HL-60 (cell line): ENCODE data around the gene SYT7.

Experiments used
- DNase-seq, 2 experiments: peaks; one replicate each; pipeline ENCODE4 v3.0.0-alpha.2; 2010 to 2020; ENCODE audit warnings: low read depth in 1 of 2, low spot score in 1 of 2
- H3K27ac ChIP-seq: fragments of 250-450 bp; sonication (Bioruptor Pico); replicated peaks from 2 replicates; pipeline ENCODE4 v1.5.1; 2020; ENCODE audit warnings: mild to moderate bottlenecking, moderate library complexity
- H3K27me3 ChIP-seq: fragments of 250-450 bp; sonication (Bioruptor Pico); 2 replicates; pipeline ENCODE4 v1.5.1; 2021; ENCODE audit warnings: mild to moderate bottlenecking, moderate library complexity; ENCODE audit not compliant: insufficient read depth, poor library complexity, severe bottlenecking
- H3K4me3 ChIP-seq: replicated peaks from 2 replicates; pipeline ENCODE4 v1.5.1; 2011; ENCODE audit warnings: mild to moderate bottlenecking, control low read depth, low read length; ENCODE audit not compliant: insufficient read depth
- GABPA ChIP-seq: IDR thresholded peaks from 2 replicates; pipeline ENCODE4 v1.6.1; 2012; ENCODE audit warnings: low read depth
- POLR2AphosphoS5 ChIP-seq: IDR thresholded peaks from 2 replicates; pipeline ENCODE4 v1.6.1; 2012; ENCODE audit warnings: low read depth
- SPI1 ChIP-seq: IDR thresholded peaks from 2 replicates; pipeline ENCODE4 v1.6.1; 2012; ENCODE audit warnings: low read depth, mild to moderate bottlenecking, borderline replicate concordance
- TF ChIP-seq, protein P1 (sequence below): IDR thresholded peaks from one replicate; pipeline ENCODE4 v1.5.1; 2011; ENCODE audit warnings: low read length, control low read depth, inconsistent platforms; ENCODE audit not compliant: insufficient read depth
- TF ChIP-seq, protein P2 (sequence below): IDR thresholded peaks from 2 replicates; pipeline ENCODE4 v1.6.1; 2012; ENCODE audit warnings: low read depth; ENCODE audit not compliant: insufficient replicate concordance

Gene SYT7

DNA sequence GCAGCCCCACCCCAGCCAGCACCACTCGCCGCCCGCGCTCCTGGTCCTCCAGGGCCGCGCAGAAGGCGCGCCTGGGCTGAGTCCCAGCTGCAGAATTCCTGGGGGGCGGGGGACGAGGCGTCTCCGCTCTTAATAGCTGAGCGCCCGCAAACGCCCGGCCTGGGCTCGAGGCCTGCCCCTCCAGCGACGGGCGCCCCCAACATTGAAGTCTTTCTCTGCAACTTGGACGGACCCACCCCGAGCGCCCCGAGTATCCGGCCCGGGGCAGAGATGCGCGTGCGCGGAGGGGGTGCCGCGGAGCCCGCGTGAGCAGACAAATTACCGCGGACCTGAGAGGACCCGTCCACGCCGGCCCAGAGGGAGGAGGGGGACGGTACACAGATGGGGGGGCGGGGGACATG, 6.7 kb upstream of the SYT7 start:
- Histone ChIP-seq H3K27me3 (peaks cover 38% of the 10 kb centered on the region), H3K27ac (no peak overlapping the region), H3K4me3 (no peak overlapping the region)
- no peak for DNase-seq
- no peak for TF ChIP-seq GABPA
- no peak for TF ChIP-seq POLR2AphosphoS5
- TF ChIP-seq, protein P1, sequence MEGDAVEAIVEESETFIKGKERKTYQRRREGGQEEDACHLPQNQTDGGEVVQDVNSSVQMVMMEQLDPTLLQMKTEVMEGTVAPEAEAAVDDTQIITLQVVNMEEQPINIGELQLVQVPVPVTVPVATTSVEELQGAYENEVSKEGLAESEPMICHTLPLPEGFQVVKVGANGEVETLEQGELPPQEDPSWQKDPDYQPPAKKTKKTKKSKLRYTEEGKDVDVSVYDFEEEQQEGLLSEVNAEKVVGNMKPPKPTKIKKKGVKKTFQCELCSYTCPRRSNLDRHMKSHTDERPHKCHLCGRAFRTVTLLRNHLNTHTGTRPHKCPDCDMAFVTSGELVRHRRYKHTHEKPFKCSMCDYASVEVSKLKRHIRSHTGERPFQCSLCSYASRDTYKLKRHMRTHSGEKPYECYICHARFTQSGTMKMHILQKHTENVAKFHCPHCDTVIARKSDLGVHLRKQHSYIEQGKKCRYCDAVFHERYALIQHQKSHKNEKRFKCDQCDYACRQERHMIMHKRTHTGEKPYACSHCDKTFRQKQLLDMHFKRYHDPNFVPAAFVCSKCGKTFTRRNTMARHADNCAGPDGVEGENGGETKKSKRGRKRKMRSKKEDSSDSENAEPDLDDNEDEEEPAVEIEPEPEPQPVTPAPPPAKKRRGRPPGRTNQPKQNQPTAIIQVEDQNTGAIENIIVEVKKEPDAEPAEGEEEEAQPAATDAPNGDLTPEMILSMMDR = no peak
- TF ChIP-seq, protein P2, sequence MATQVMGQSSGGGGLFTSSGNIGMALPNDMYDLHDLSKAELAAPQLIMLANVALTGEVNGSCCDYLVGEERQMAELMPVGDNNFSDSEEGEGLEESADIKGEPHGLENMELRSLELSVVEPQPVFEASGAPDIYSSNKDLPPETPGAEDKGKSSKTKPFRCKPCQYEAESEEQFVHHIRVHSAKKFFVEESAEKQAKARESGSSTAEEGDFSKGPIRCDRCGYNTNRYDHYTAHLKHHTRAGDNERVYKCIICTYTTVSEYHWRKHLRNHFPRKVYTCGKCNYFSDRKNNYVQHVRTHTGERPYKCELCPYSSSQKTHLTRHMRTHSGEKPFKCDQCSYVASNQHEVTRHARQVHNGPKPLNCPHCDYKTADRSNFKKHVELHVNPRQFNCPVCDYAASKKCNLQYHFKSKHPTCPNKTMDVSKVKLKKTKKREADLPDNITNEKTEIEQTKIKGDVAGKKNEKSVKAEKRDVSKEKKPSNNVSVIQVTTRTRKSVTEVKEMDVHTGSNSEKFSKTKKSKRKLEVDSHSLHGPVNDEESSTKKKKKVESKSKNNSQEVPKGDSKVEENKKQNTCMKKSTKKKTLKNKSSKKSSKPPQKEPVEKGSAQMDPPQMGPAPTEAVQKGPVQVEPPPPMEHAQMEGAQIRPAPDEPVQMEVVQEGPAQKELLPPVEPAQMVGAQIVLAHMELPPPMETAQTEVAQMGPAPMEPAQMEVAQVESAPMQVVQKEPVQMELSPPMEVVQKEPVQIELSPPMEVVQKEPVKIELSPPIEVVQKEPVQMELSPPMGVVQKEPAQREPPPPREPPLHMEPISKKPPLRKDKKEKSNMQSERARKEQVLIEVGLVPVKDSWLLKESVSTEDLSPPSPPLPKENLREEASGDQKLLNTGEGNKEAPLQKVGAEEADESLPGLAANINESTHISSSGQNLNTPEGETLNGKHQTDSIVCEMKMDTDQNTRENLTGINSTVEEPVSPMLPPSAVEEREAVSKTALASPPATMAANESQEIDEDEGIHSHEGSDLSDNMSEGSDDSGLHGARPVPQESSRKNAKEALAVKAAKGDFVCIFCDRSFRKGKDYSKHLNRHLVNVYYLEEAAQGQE = no peak
- no peak for TF ChIP-seq SPI1

DNA sequence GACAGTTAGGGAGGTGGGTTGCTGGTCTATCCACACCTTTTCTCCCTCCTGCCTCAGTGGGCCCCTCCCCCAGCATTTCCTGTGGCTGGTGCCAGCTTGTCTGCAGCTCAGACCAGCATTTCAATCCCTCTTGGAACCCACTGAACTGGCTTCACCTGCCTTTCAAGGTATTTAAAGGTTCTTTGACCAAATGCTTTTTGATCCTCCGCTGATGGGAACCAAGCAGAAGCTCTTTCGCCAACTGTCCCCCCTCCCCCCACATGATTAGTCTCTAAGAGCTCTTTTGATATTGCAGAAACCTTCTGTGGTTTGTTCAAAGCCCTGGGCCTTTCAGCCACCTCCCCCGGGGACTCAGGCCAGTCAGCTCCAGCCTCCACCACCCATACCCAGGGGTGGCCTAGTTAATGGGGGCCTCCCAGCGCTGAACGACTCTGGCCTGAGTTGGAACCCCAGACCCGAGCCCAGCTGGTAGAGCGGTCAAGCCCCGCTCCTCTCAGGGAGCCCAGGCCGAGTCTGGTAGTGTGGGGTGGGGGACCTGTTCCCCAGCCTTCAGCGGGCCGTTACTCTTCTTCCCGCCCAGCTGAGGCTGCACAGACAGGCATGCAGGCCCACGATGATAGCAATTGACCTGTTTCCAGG, 6.0 kb upstream of the SYT7 start:
- Histone ChIP-seq H3K27ac (no peak overlapping the region), H3K27me3 (peaks cover 42% of the 10 kb centered on the region), H3K4me3 (no peak overlapping the region)
- TF ChIP-seq POLR2AphosphoS5 = no peak
- no peak for DNase-seq

DNA sequence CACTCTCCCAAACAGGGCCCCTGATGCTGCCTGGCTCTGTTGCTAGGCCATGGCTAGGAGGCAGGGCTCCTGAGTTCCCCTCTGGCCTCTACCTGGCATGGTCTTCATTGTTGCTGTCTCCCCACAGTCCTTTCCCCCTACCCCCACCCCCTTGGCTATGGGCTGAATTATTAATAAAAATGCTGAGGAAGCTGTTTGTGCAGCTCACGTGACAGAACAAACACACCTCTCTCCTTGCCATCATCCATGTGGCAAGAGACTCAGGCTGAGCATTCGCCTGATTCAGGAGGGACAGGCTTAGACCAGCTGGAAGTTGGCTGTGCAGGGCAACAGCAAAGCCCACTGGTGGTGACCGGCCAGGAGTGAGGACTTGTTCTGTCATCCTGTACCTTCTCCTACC, 4.2 kb upstream of the SYT7 start:
- DNase-seq = no peak
- H3K27me3 ChIP-seq = peaks cover 43% of the 10 kb centered on the region
- H3K27ac ChIP-seq = no peak overlapping the region
- no peak overlapping the region for H3K4me3 ChIP-seq
- TF ChIP-seq GABPA = no peak
- no peak for TF ChIP-seq SPI1
- no peak for TF ChIP-seq POLR2AphosphoS5
- TF ChIP-seq, protein P2 = no peak
- TF ChIP-seq, protein P1 = no peak

DNA sequence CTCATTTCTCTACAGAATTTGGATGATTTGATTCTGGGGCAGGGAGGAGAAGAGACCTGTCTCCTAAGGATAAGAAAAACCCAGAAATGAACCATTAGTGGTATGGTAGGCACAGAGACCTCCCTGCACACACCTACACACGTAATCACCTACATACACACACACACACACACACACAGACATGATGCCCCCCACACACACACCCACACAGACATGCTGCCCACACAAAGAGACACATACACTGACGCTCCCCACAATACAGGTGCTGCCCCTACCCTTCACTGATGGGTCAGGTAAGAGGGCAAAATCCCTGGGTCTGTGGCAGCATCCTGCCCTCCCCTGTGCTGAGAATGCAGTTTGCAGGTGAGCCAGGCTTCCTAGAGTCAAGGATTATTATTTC, 1.1 kb upstream of the SYT7 start:
- no peak for DNase-seq
- TF ChIP-seq, protein P2 = no peak
- TF ChIP-seq, protein P1 = no peak
- TF ChIP-seq GABPA = no peak
- TF ChIP-seq POLR2AphosphoS5 = no peak
- TF ChIP-seq SPI1 = no peak
- Histone ChIP-seq H3K27me3 (peaks cover 43% of the 10 kb centered on the region), H3K4me3 (no peak overlapping the region), H3K27ac (no peak overlapping the region)
